GM12892 (cell line): ENCODE data around the gene ADGRF5.

Source experiments
- POLR2A ChIP-seq: IDR thresholded peaks from 2 replicates; pipeline ENCODE4 v1.6.1; 2011; ENCODE audit warnings: low read depth, low read length, control low read depth
- POLR2AphosphoS5 ChIP-seq: IDR thresholded peaks from 2 replicates; pipeline ENCODE4 v1.6.1; 2011; ENCODE audit warnings: low read depth, low read length, control low read depth
- TAF1 ChIP-seq: IDR thresholded peaks from 2 replicates; pipeline ENCODE4 v1.6.1; 2011; ENCODE audit warnings: low read depth, mild to moderate bottlenecking, control low read depth, low read length, borderline replicate concordance

- no peak for TF ChIP-seq POLR2AphosphoS5
- TF ChIP-seq POLR2A, result no peak
- no peak for TF ChIP-seq TAF1
These were observed 18.9 kb upstream of the ADGRF5 start for GRCh38 chr6:46940433-46941226.
